Measurements from ENCODE around the gene ATP6V1B1. TPM values are rescaled to one million over a fixed set of nuclear protein-coding genes. Genes with fewer than 3 reads are reported as not detected.

Gene ATP6V1B1
- total and polyA plus RNA-seq, 4 donors = not detected

Small RNAs within 50 kb of the gene (small RNA-seq; reads per million reads assigned to genes)
- gene RF02272 = not detected
- gene RN7SL160P = not detected

Other genes starting within 250 kb of the ATP6V1B1 start
- gene ADD2, start 167.7 kb upstream of the ATP6V1B1 start, total RNA-seq = 100 to 1,000 TPM in 1 of 2 donors, under 1 TPM in 1; 0.08 to 156 TPM
- under 1 TPM in 1 of 2 donors, not detected in 1; 0.16 TPM for gene ADD2, start 167.7 kb upstream of the ATP6V1B1 start, polyA plus RNA-seq
- not detected for gene FIGLA, start 145.3 kb upstream of the ATP6V1B1 start, total RNA-seq
- not detected for gene FIGLA, start 145.3 kb upstream of the ATP6V1B1 start, polyA plus RNA-seq
- gene CLEC4F, start 115.3 kb upstream of the ATP6V1B1 start, total RNA-seq = under 1 TPM; 0.19 to 0.25 TPM
- gene CLEC4F, start 115.3 kb upstream of the ATP6V1B1 start, polyA plus RNA-seq = under 1 TPM in 1 of 2 donors, not detected in 1; 0.03 TPM
- gene CD207, start 100.1 kb upstream of the ATP6V1B1 start, total RNA-seq = not detected
- gene CD207, start 100.1 kb upstream of the ATP6V1B1 start, polyA plus RNA-seq = not detected
- gene VAX2, start 35.3 kb upstream of the ATP6V1B1 start, total RNA-seq = not detected
- under 1 TPM in 1 of 2 donors, not detected in 1; 0.05 TPM for gene VAX2, start 35.3 kb upstream of the ATP6V1B1 start, polyA plus RNA-seq
- under 1 TPM; 0.33 to 0.50 TPM for gene ANKRD53, start 42.7 kb downstream of the ATP6V1B1 start, total RNA-seq
- gene ANKRD53, start 42.7 kb downstream of the ATP6V1B1 start, polyA plus RNA-seq = under 1 TPM; 0.29 to 0.46 TPM
- gene TEX261, start 59.0 kb downstream of the ATP6V1B1 start, total RNA-seq = 10 to 100 TPM; 15.0 to 54.8 TPM
- gene TEX261, start 59.0 kb downstream of the ATP6V1B1 start, polyA plus RNA-seq = 10 to 100 TPM; 14.2 to 33.8 TPM
- gene NAGK, start 132.7 kb downstream of the ATP6V1B1 start, total RNA-seq = 10 to 100 TPM; 21.8 to 31.5 TPM
- gene NAGK, start 132.7 kb downstream of the ATP6V1B1 start, polyA plus RNA-seq = 10 to 100 TPM; 22.8 to 41.0 TPM
- 10 to 100 TPM; 13.1 to 24.1 TPM for gene MCEE, start 194.3 kb downstream of the ATP6V1B1 start, total RNA-seq
- 10 to 100 TPM; 23.7 to 57.6 TPM for gene MCEE, start 194.3 kb downstream of the ATP6V1B1 start, polyA plus RNA-seq
- 10 to 100 TPM in 1 of 2 donors, 1 to 10 TPM in 1; 8.7 to 13.1 TPM for gene MPHOSPH10, start 194.7 kb downstream of the ATP6V1B1 start, total RNA-seq
- 10 to 100 TPM in 1 of 2 donors, 1 to 10 TPM in 1; 9.5 to 13.6 TPM for gene MPHOSPH10, start 194.7 kb downstream of the ATP6V1B1 start, polyA plus RNA-seq

Data from liver (tissue), 5 donors.